Measurements from ENCODE around the gene SEC14L5. TPM values are rescaled to one million over a fixed set of nuclear protein-coding genes. Genes with fewer than 3 reads are reported as not detected.

The SEC14L5 gene
- polyA plus RNA-seq, 3 donors: 0.03 TPM; not detected in 2

- peaks cover 12% of the 10 kb centered on the region for H3K4me1 Mint-ChIP-seq
- H3K27ac ChIP-seq (ENCODE audit: low read depth in 1 of 2, low read length in 2 of 2): no peak overlapping the region
- no peak overlapping the region for H3K27ac Mint-ChIP-seq
Measured at GRCh38 chr16:4972938-4973587, 14.9 kb downstream of the SEC14L5 start.

GRCh38 chr16:4976079-4976478 is 17.9 kb downstream of the SEC14L5 start:
- H3K79me2 ChIP-seq (ENCODE audit: insufficient read depth, low read length): no peaks in the 10 kb centered on the region
- no peak for TF ChIP-seq CTCF (IDR thresholded peaks at IDR 0.05)
- Mint-ChIP-seq H3K27me3 (ENCODE audit: low read depth in 3 of 3) (peaks cover 4 to 23% (median 13%) of the 10 kb centered on the region in 3 donors), H3K27ac (peak overlapping the region in 2 of 7 donors; percentile 30 to 74), H3K9me3 (no peaks in the 10 kb centered on the region), H3K4me1 (peaks cover 12% of the 10 kb centered on the region), H3K36me3 (no peaks in the 10 kb centered on the region), H3K4me3 (no peak overlapping the region)
- H3K4me2 ChIP-seq (replicated peaks; ENCODE audit: extremely low read depth, low read length, poor library complexity, severe bottlenecking): no peak overlapping the region
- WGBS (ENCODE audit: insufficient coverage): 58% methylated on average over 2 of the region's 2 CpGs
- no peak overlapping the region for H3K9ac ChIP-seq (ENCODE audit: insufficient read depth, low read length, poor library complexity, severe bottlenecking)
- no peak overlapping the region for H3K4me3 ChIP-seq (replicated peaks in 1 of 3; ENCODE audit: low read depth in 2 of 3, low read length in 3 of 3)
- H3K4me1 ChIP-seq (ENCODE audit: control insufficient read depth in 1 of 2, insufficient read depth in 2 of 2, low read length in 2 of 2): peaks cover 9% of the 10 kb centered on the region in 2 donors
- no peaks in the 10 kb centered on the region for H4K20me1 ChIP-seq (ENCODE audit: insufficient read depth, low read length)
- H3K27me3 ChIP-seq (ENCODE audit: control insufficient read depth in 2 of 2, insufficient read depth in 2 of 2, low read length in 2 of 2): no peaks in the 10 kb centered on the region
- peak; percentile 36 to 54 (median 53) for DNase-seq
- H3K9me3 ChIP-seq (replicated peaks in 1 of 2; ENCODE audit: control insufficient read depth in 1 of 2, insufficient read depth in 1 of 2, low read length in 2 of 2): no peaks in the 10 kb centered on the region
- no peak overlapping the region for H2AFZ ChIP-seq (ENCODE audit: insufficient read depth, low read depth, low read length, poor library complexity, severe bottlenecking)
- H3K27ac ChIP-seq (ENCODE audit: low read depth in 1 of 2, low read length in 2 of 2): no peak overlapping the region
- intact Hi-C loops (cut with micrococcal nuclease): no loop called here
- no peaks in the 10 kb centered on the region for H3K36me3 ChIP-seq (replicated peaks in 1 of 2; ENCODE audit: control insufficient read depth in 1 of 2, insufficient read depth in 2 of 2, low read length in 2 of 2)

More at GRCh38 chr16:4972938-4973587, 14.9 kb downstream of the SEC14L5 start:
- H3K36me3 ChIP-seq (replicated peaks in 1 of 2; ENCODE audit: control insufficient read depth in 1 of 2, insufficient read depth in 2 of 2, low read length in 2 of 2): no peaks in the 10 kb centered on the region
- peaks cover 7 to 21% (median 10%) of the 10 kb centered on the region in 3 donors for H3K27me3 Mint-ChIP-seq (ENCODE audit: low read depth in 3 of 3)
- 64% methylated on average over 6 of the region's 8 CpGs for WGBS (ENCODE audit: insufficient coverage)
- H2AFZ ChIP-seq (ENCODE audit: insufficient read depth, low read depth, low read length, poor library complexity, severe bottlenecking): no peak overlapping the region
- TF ChIP-seq CTCF (IDR thresholded peaks at IDR 0.05): no peak
- intact Hi-C loops (cut with micrococcal nuclease): no loop called here
- H3K4me1 ChIP-seq (ENCODE audit: control insufficient read depth in 1 of 2, insufficient read depth in 2 of 2, low read length in 2 of 2): peaks cover 9% of the 10 kb centered on the region in 2 donors
- DNase-seq: no peak
- no peak overlapping the region for H3K9ac ChIP-seq (ENCODE audit: insufficient read depth, low read length, poor library complexity, severe bottlenecking)
- no peaks in the 10 kb centered on the region for H4K20me1 ChIP-seq (ENCODE audit: insufficient read depth, low read length)
- no peaks in the 10 kb centered on the region for H3K36me3 Mint-ChIP-seq
- no peaks in the 10 kb centered on the region for H3K27me3 ChIP-seq (ENCODE audit: control insufficient read depth in 2 of 2, insufficient read depth in 2 of 2, low read length in 2 of 2)
- H3K4me2 ChIP-seq (replicated peaks; ENCODE audit: extremely low read depth, low read length, poor library complexity, severe bottlenecking): no peak overlapping the region
- H3K4me3 Mint-ChIP-seq: no peak overlapping the region
- H3K4me3 ChIP-seq (replicated peaks in 1 of 3; ENCODE audit: low read depth in 2 of 3, low read length in 3 of 3): no peak overlapping the region
- no peaks in the 10 kb centered on the region for H3K9me3 ChIP-seq (replicated peaks in 1 of 2; ENCODE audit: control insufficient read depth in 1 of 2, insufficient read depth in 1 of 2, low read length in 2 of 2)
- no peaks in the 10 kb centered on the region for H3K79me2 ChIP-seq (ENCODE audit: insufficient read depth, low read length)
- no peaks in the 10 kb centered on the region for H3K9me3 Mint-ChIP-seq

Measured in CD14-positive monocyte (primary cell).